NCI-H1092 treated with DMSO at 0.1 percent for 48 hours (cell line): Measurements from ENCODE around the gene CXCL3.
"Not testable (repeated sequence)": the region's sequence is repeated elsewhere in the genome, so short reads cannot be mapped to it uniquely, and the experiment has no call there.

ENCODE experiments used
- DNase-seq: peaks from one replicate; lab custom pipeline; 2025; lab: John Stamatoyannopoulos, UW

Gene CXCL3

GRCh38 chr4:74038425-74039314 is at the start of gene CXCL3:
Gene CXCL3 (minus strand): TSS chr4:74038689. CDS start chr4:74038611, 78 bp downstream.
- peak; percentile 8 for DNase-seq

GRCh38 chr4:74087481-74087880 is 49.0 kb upstream of the CXCL3 start:
- no peak for DNase-seq

GRCh38 chr4:74085669-74086068 is 47.2 kb upstream of the CXCL3 start:
- no peak for DNase-seq

GRCh38 chr4:74084984-74085383 is 46.5 kb upstream of the CXCL3 start:
- no peak for DNase-seq

GRCh38 chr4:74083546-74083945 is 45.1 kb upstream of the CXCL3 start:
- DNase-seq = no peak

GRCh38 chr4:74081035-74081434 is 42.5 kb upstream of the CXCL3 start:
- no peak for DNase-seq

GRCh38 chr4:74080351-74080750 is 41.9 kb upstream of the CXCL3 start:
- DNase-seq = not testable (repeated sequence)

- DNase-seq = not testable (repeated sequence)
Measured at GRCh38 chr4:74079024-74079423, 40.5 kb upstream of the CXCL3 start.

GRCh38 chr4:74073358-74073757 is 34.9 kb upstream of the CXCL3 start:
- no peak for DNase-seq

- DNase-seq = no peak
Measured at GRCh38 chr4:74072739-74073138, 34.2 kb upstream of the CXCL3 start.

- DNase-seq = no peak
Measured at GRCh38 chr4:74067586-74067985, 29.1 kb upstream of the CXCL3 start.

- no peak for DNase-seq
Measured at GRCh38 chr4:74066232-74066631, 27.7 kb upstream of the CXCL3 start.

- DNase-seq = no peak
Measured at GRCh38 chr4:74065115-74065642, 26.7 kb upstream of the CXCL3 start.

GRCh38 chr4:74063859-74064258 is 25.4 kb upstream of the CXCL3 start:
- no peak for DNase-seq

GRCh38 chr4:74062953-74063352 is 24.5 kb upstream of the CXCL3 start:
- no peak for DNase-seq

- no peak for DNase-seq
Measured at GRCh38 chr4:74061430-74061829, 22.9 kb upstream of the CXCL3 start.

- DNase-seq = no peak
Measured at GRCh38 chr4:74059161-74059829, 20.8 kb upstream of the CXCL3 start.

- no peak for DNase-seq
Measured at GRCh38 chr4:74058048-74058651, 19.7 kb upstream of the CXCL3 start.

- no peak for DNase-seq
Measured at GRCh38 chr4:74057588-74057987, 19.1 kb upstream of the CXCL3 start.

- no peak for DNase-seq
Measured at GRCh38 chr4:74056858-74057562, 18.5 kb upstream of the CXCL3 start.

- no peak for DNase-seq
Measured at GRCh38 chr4:74056114-74056857, 17.8 kb upstream of the CXCL3 start.
